Testis (tissue), 2 donors: Measurements from ENCODE around the gene COL4A2.

Experiments
- POLR2A ChIP-seq: fragments of 450-650 bp; IDR thresholded peaks from one replicate; pipeline ENCODE4 v1.6.1; 2017; ENCODE audit warnings: antibody characterized with exemption, mild to moderate bottlenecking, moderate library complexity
- TF ChIP-seq, protein P1 (sequence below), 3 experiments: fragments of 450-650 bp in 2 of 3; fragments of 200-600 bp in 1 of 3; sonication (generic) in 1 of 3; IDR thresholded peaks; one replicate each; pipeline ENCODE4 v1.5.1; 2016 to 2019; ENCODE audit warnings: antibody characterized with exemption in 3 of 3, mild to moderate bottlenecking in 2 of 3, moderate library complexity in 1 of 3

DNA sequence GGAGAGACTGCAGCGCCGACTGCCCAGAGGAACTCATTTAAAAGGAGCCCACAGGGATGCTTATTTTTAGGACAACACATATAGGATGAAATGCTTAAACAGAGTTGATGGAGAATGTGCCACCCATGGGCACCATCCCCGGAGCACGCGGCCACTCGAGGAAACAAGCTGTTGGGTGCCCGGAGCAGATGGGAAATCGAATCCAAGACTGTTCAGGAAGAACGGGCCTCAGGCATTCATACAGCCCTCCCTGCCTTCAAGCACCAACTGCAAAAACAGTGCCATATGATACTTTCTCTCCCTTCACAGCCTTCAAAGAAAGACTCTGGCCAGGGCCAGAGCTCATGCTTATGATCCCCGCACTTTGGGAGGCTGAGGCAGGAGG, 214.2 kb downstream of the COL4A2 start:
- TF ChIP-seq, protein P1, sequence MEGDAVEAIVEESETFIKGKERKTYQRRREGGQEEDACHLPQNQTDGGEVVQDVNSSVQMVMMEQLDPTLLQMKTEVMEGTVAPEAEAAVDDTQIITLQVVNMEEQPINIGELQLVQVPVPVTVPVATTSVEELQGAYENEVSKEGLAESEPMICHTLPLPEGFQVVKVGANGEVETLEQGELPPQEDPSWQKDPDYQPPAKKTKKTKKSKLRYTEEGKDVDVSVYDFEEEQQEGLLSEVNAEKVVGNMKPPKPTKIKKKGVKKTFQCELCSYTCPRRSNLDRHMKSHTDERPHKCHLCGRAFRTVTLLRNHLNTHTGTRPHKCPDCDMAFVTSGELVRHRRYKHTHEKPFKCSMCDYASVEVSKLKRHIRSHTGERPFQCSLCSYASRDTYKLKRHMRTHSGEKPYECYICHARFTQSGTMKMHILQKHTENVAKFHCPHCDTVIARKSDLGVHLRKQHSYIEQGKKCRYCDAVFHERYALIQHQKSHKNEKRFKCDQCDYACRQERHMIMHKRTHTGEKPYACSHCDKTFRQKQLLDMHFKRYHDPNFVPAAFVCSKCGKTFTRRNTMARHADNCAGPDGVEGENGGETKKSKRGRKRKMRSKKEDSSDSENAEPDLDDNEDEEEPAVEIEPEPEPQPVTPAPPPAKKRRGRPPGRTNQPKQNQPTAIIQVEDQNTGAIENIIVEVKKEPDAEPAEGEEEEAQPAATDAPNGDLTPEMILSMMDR (IDR thresholded peaks at IDR 0.05), result no peak
- TF ChIP-seq POLR2A, result no peak
